ENCODE measurements around the gene AFAP1L2.

GRCh38 chr10:114420811-114421485 lies 16.6 kb upstream of the AFAP1L2 start:
- TF ChIP-seq, protein P1, sequence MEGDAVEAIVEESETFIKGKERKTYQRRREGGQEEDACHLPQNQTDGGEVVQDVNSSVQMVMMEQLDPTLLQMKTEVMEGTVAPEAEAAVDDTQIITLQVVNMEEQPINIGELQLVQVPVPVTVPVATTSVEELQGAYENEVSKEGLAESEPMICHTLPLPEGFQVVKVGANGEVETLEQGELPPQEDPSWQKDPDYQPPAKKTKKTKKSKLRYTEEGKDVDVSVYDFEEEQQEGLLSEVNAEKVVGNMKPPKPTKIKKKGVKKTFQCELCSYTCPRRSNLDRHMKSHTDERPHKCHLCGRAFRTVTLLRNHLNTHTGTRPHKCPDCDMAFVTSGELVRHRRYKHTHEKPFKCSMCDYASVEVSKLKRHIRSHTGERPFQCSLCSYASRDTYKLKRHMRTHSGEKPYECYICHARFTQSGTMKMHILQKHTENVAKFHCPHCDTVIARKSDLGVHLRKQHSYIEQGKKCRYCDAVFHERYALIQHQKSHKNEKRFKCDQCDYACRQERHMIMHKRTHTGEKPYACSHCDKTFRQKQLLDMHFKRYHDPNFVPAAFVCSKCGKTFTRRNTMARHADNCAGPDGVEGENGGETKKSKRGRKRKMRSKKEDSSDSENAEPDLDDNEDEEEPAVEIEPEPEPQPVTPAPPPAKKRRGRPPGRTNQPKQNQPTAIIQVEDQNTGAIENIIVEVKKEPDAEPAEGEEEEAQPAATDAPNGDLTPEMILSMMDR (conservative IDR thresholded peaks at IDR 0.05; ENCODE audit: low read length): no peak
- no peak for TF ChIP-seq EZH2phosphoT487 (IDR thresholded peaks at IDR 0.05; ENCODE audit: borderline replicate concordance, low read depth, low read length)
